Colon (tissue), 2 donors: ENCODE results near the gene NOX3.

ENCODE experiments used
- FAIRE-seq: peaks from 2 replicates; lab custom pipeline; 2012; peaks lifted over from hg19 to GRCh38; lab: Jason Lieb, UNC
- donor health status: control.
- donor health status: control.

NOX3 gene

DNA sequence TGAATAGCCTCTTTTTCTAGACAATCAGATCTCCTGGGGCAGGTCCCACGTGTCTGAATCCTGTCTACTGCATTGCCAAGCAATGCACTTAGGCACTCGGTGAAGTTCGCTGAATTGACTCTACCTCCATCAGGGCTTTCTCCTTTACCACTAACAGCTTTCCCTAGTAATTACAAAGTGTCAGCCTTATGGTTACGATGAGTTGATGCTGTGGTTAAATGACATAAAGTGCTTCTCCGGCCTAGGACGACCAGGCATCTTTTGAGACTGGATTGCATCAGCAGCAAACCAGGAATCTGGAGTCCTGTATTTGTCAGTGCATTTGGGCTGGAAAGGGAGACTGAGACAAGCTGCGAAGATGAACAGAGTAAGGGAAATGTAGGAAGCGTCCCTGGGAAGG, 21.5 kb downstream of the NOX3 start:
- no peak for FAIRE-seq

DNA sequence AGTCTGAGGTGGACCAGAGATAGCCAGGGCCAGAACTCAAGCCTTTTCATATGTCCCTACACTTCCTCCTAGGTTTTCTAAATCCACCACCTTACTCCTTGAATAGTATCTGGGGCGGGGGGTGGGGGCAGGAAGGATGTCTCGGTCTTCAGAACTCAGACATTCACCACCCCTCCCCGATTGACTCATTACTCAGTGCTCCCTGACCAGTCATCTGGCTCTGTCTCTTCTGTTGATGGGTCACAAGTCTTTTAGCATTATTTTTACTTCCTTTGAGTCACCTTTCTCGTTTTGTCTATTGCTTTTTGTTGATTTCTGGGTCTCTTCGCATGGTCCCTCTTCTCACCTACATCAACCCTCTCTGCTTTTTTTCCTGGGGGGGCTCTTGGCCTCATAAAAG, 23.3 kb downstream of the NOX3 start:
- no peak for FAIRE-seq

DNA sequence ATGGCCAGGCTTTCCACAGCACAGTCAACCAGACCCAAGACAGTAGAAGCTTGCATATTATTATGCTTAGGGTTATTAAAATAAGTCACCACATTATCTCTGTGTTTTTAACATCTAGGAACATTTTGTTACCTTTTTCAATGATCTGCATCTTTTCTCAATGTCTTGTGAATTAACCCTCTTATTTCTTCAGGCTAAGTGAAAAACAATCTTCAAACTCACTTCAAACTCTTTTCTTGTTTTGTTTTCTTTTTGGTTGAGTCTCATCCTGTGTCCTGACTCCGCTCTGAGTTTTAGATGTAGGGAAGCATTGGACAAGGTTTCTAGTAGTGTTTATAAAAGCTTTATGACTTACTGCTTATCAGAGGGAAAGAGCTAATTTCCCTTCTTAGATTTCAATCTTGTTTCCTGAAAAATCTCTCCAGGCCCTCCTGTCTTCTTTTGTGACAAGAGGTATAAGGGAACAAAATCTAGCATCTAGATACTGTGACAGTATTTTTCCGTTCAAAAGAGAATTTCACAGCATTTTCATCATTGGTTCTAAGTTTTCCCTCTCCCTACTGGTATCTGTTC, 26.2 kb downstream of the NOX3 start:
- no peak for FAIRE-seq

DNA sequence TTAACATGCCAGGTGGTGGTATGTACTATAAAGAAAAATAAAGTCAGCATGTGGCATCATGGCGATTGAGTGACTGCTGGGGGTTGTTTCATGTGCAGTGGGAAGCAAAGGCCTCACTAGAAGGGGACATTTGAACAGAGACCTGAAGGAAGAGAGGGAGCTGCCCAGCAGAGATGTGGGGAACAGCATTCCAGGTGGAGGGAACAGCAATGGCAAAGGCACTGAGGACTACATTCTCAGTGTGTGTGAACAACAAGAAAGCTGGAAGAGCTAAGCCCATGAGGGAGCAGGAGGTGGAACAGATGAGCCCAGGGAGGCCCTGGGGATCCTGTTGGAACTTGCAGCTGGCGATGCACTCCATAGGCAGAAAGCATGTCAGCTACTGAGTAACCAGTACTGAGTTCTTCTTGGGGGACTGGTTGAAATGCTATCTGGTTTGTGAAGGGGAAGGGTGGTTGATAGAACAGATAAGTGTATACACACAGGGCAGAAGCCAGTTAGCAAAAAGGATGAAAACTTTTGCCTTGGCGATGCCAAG, 29.2 kb downstream of the NOX3 start:
- FAIRE-seq: no peak

DNA sequence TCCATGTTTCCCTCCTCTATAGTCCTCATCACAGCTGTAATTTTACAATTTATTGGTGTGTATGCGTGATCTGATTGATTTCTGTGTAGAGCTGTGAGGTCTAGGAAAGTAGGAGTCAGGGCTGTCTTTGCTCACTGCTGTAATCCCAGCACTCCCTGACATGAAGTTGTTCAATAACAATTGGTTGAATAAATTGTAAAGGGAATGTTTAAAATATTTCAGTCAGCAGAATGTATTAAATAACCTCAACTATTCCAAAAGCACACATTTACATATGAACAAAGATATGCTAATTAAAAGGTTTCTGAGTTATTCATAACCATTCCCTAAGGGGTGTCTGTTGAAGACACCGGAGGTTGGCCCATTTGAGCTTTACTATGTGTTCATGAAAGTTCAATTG, 31.5 kb downstream of the NOX3 start:
- no peak for FAIRE-seq

DNA sequence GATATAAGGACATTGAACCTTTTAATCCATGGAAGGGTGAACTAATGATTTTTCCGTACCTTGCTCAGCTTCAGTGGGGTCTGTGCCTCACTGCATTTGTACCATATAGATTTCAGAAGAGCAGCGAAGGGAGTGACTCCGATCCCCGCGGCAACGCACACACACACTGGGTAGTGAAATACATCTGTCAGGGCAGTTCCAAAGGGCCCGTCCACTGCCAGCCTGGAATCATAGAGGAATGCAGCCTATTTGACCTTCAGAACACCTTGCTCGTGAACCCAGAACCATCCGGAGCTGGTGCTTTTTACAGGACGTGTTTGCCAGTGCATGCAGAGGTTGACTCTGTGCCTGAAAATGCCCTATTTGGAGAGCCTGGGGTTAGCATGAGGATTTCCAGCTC, 33.0 kb downstream of the NOX3 start:
- no peak for FAIRE-seq

DNA sequence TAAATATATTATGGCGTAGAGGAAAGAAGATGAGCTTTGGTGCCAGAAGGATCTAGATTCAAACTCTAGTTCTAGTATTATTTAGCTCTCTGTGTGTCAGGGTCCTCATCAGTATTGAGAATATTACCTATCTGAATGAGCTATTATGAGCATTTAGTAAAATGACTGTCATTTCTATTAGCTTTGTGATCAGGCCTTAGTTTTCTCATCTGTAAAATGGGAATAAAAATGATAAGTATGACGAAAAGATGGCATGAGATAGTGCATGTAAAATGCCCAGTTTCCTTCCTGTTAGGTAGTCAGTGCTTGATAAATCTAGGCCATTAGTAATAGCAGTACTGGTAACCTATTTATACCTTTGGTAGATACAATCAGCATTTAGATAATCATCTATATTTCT, 35.1 kb downstream of the NOX3 start:
- FAIRE-seq: no peak

DNA sequence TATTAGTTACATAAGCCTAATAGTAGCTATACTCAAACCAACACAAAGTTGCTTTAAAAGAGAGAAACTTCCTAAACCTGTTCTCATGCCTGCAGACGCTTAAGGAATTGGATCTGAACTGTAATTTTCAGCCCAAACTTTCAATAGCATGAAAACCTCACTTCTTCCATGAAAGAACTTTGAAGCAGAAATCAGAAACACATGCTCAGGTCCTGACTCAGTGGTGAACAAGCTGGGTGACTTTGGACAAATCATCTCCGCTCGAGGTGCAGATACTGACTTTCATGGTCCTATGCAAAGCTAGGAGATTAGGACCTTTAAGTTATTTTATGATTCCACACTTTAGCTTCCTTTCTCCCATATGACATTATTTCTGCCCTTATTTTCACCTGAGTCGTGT, 36.5 kb downstream of the NOX3 start:
- FAIRE-seq: no peak

DNA sequence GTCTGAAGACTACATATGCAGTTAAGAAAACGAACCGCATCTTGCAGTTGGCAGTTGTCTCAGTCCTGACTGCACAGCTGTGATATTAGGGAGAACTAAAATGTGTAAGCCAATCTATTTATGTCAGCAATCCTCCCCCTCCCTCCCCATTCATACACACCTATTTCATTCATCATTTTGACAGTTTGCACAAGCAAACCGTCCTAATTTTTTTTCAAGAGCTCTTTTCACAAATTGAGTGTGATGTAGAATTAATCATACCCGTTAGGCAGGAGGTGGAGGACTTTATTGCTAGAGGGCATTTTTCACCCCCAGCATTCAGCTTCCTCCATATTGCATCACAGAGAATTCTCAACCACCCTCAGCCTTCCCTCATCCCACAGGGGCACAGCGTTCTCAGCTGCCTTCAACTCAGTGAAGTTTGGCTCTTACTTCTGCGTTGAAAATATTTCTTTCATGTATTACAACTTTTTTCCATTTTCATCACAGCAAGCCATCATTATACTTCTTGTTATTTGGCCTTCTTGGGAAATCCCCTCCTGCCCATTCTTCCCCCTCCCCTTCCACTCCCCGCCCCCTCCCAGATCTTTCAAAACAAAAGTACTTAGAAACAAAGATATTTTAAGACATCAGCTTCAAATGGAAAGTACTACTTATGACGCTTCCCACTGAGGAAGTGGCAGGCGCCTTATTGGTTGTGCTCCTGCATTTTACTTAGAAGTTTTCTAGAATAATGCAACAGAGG, 37.5 kb downstream of the NOX3 start:
- no peak for FAIRE-seq

DNA sequence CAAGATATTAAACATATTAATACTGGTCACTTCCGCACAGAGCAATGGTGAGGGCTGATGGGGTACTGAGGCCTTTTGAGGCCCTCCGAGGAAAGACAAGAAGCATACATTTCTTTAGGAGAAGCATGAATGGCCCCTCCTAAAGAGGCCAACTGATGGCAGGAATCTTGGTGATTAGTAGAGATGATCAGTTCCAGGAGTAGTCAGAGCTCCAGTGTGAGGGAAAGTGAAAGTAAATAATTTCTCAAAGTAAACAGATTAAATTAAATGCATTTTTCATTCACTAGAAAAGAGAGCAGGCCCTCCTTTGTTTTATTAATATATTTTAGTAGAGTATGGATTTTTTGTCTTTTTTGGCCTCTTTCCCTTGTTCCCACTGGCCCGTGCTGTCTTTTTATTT, 38.2 kb downstream of the NOX3 start:
- FAIRE-seq: no peak

DNA sequence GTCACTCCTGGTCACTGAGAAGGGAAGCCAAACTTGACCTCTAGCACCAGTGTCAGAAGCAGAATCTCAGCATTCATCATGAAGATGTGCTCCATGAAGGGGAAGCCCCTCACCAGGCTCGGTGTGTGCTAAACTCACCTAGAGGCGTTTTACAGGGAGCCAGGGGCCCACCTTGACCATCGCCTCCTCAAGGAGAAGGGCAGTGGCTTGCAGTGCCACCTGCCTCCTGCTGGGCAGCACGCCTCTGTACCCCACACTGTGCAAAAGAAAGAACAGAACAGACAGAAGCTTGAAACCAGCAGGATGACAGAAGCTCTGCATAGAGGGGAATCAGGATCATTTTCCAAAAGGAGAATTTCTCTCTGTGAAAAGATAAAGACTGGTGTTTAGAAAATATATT, 39.7 kb downstream of the NOX3 start:
- no peak for FAIRE-seq

DNA sequence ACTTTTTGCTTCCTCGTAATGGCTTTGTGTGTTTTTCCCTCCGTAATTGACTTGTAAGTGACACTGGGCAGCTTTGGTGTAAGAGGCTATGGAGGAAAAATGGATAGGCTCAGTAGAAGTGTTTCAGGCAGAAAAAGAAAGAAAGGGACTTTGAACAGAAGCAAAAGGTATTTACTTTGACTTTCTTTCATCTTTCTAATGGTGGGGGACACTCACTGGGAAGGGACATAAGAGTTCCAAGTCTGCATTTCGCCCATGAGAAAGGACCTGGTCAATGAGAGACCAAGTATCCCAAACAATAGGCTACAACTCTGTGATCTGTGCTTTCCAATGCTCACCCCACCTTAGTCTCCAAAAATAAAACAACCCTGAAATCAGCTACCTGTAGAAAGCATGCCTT, 41.6 kb downstream of the NOX3 start:
- FAIRE-seq: no peak

DNA sequence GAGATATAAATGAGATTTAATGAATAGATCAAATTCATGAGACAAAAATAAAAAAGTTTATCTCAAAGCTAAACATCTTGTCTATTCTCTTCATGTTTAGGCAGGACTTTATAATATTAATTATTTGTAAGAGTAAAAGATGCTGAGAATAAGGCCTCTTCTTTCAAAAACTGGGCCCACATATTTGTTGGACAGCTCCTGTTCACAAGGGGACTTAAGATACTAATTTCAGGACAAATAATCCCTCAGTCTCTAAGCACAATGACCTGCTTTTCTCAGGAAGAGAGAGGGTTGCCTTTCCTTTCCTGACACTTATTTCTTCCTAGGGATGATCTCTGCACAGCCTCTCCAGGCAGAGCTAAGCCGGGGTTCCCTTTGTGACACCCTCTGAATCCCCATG, 43.3 kb downstream of the NOX3 start:
- no peak for FAIRE-seq

DNA sequence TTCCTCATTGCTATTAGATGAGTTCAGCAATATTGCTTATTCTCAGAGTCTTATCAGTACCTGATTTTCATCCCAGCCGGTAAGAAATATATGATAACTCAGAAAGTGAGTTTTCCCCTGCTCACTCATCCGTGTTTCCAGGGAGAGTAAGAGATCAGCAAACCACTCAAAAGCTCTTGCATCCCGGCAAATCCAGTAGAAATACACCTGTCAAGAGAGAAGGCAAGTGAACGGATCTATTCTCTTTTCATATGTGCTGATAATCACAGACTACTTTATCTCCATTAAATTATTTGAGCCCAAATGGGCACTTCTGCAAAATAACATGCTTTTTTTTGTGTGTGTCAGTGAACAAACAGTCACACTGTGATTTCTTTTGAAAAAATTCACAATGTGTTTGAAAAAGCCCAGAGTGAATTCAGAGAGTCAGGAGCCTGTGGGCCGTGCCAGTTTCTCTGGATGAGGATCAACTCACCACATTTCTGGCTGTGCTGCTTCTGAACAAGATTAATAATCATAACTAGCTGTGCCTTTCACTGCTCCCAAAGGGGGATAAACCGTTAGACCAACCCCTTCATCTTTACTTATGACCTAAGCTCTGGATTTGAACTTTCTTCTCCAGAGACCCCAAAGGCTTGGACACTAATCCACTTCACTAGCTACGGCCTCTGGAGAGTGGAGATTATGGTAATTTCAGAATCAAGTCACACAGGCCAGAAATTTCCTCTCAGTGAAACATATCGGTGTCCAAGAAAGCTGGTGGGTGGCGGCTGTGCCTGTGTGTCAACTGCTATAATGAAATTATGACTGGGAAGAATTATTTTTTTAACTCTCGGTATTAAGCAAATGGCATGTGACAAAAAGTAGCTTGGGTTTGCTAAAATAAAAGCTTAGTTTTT, 44.2 kb downstream of the NOX3 start:
- no peak for FAIRE-seq

DNA sequence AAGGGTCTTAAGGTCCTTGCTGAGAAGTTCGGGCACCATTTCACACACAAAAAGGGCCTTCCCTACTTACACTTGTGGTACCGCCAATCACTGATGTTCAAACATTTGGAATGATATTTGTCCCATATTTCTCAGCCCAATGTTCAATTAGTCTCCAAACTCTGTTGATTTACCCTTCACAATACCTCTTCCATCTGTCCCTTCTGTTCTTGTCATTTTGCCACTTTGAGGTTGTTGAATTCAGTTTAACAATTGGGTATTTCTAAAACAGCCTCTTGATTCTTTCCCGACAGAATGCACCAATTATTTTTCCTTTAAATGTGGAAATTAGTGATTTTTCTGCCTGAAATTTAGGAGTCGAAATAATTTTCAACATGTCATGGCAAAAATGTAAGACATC, 46.2 kb downstream of the NOX3 start:
- FAIRE-seq: no peak

DNA sequence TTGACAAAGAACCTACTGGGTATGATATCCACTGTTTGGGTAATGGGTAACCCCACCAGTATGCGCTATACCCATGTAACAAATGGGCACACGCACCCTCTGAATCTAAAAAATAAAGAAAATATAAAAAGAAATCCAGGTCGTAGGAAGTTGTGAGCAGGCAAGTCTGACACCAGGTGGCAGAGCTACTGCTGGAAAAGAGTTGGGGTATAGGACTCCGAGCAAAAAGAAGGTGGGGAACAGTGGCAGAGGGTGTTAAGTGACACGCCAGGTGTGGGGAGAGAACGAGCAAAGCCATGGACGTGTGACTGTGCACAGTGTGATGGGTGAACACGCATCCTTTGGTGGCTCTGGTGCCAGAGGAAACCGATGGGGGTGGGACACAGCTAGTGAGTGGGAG, 46.7 kb downstream of the NOX3 start:
- no peak for FAIRE-seq

DNA sequence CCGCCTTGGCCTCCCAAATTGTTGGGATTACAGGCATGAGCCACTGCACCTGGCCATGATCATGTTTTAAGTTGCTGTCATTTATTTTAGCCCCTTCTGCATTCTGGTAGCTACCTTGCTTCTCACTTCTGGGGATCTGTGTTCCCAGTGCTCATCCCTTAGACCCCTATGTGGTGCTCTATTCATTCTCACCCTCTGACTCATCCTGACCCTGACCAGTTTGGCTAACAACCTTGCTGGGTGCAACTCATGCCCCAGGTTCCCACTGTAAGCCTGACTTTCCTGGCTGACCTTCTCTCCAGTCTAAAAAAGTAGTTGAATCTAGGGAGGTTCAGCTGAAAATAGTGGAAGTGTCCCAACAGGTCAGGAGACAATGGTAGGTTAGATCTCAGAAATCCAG, 47.4 kb downstream of the NOX3 start:
- no peak for FAIRE-seq

DNA sequence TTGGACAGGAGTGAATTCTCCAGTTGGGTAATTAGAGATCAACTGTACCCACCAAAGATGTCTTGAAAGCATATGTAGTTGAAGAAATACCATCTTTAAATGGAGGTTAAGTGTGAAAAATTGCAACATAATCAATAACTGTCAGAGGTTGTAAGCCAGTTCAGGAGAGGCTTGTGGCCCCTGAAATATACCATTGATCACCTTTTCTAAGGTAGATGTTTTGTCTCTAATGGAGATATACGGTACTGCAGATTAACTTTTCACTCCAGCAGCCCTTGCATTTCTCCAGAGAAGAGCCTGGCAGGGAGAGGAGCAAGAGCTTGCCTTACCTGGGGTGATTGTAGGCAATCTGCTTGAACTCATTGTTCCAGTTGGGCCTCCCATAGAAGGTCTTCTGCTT, 48.8 kb downstream of the NOX3 start:
- FAIRE-seq: no peak

DNA sequence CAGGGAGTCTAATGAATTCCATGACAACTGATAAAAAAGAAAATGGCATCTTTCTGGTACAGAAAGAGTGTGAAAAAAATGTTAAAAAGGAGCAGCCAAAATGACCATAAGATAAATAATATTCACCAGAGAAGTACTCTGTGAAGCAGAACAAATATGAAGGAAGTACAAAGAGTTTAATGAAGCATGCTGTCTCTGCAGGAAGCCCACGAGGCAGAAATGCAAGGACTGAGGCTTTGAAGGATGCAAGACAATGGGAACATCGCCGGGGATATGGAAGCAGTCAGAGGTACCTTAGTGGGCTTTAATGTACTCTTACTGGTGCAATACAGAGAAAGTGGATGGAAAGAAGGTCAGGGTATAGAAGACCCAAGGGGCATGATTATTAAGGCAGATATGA, 50.7 kb downstream of the NOX3 start:
- FAIRE-seq: no peak

DNA sequence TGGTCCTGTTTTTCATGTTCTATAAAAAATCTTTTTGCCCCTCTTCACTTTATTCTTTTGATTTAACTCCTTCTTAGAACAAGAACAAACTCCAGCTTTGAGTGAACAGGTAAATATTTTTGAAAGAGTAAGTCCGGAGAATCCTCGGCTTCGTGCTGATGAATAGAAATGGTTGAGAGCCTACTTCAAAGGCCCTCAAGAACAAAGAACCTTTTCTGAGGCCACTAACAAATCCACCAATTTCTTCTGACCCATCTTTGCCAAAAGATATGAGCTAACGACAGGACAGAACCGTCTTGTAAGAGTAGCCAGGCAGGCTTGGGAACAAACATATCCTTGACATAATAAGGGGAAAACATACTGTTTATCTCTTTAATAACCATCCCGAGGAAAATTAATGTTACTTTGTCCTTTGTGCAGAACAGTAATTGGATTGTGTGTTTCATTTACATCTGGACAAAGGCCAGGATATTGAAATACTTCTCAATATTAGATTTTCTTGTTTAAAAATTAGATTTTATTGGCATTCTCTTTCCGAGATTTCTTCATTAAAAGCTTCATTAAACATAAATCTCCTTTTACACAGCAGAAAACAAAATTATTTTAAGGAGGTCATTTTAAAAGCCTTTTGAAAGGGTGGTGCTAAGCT, 52.9 kb downstream of the NOX3 start:
- no peak for FAIRE-seq

DNA sequence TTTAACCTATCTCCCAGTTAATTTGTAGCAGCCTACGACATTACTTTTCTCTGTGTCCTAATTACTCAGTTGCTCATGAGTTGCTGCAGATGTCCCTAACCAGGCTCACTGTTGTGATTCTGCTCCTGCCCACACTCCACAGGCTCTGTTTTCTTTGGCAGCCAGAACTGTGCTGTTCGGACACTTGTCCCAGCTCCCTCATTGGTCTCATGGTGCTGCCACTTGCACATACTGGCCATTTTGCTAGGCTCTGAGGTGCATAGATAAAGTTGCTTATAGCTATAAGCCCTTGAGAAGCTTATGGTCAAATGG, 55.0 kb downstream of the NOX3 start:
- FAIRE-seq: no peak

DNA sequence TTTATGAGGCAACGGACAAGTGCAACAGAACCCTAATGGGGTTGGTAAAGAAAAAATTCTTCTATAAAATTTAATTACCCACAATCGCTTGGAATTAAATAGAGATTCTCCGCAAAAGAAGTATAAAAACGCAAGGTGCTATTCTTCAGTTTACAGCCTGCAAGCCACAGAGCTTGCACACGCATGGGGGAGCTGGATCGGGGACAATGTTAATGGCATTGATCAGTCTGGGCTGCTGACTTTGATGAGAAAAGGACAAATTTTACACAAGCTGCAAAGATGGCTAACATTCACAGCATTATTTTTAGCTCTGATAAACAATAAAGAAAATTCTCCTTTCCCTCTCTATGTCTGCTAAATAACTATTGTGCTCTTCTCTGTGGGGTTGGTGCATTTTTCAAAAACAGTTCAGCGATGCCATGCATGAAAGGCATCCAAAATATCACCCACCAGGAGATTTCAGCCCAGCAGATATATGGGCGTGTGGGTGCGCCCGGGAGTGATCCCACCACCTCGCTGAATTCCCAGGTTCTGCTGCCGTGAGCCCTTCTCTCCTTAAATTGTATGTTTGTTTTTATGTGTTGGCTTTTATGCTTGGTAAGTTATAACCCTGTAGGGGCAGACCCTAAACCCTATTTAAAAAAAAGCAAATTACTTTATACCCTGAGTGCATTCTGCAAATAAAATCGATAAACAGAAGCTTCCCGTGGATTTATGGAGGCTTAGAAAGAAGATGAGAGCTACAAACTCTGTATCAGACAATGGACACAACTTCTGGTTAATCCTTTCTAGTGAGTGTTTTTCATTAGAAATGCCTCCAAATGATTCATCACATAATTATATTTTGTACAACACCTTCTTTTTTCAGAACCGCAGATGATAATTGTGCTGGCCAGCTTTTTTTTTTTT, 55.6 kb downstream of the NOX3 start:
- no peak for FAIRE-seq
